NCI-H2107 (cell line): Measurements from ENCODE around the gene PA2G4.

ENCODE experiments used
- DNase-seq: peaks from one replicate; lab custom pipeline; 2025; lab: John Stamatoyannopoulos, UW

Gene PA2G4

DNA sequence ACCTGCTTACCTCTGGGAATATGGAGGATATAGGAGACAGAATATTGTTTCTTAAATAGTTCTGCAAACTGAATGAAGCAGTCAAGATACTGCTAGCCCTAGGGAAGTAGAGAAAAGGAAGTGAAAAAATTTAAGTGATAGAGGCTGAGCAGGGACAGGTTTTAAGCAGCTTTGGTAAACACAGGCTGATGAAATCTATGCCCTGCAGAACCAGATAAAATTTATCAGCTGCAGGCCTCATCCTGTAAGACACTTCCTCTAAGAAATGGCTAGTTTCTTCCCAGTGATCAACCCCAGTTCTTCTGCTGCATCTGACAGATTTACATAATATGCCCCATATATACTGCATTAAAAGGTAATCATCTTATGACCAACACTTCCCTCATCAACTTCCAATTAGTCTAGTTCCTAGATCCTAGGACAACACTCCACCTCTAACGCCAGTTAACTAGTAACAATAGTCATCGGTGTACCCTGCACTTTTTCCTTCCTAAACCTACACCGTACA, 22.4 kb downstream of the PA2G4 start:
- DNase-seq = no peak

- DNase-seq = no peak
These were observed 23.1 kb downstream of the PA2G4 start for GRCh38 chr12:56127485-56127887.

DNA sequence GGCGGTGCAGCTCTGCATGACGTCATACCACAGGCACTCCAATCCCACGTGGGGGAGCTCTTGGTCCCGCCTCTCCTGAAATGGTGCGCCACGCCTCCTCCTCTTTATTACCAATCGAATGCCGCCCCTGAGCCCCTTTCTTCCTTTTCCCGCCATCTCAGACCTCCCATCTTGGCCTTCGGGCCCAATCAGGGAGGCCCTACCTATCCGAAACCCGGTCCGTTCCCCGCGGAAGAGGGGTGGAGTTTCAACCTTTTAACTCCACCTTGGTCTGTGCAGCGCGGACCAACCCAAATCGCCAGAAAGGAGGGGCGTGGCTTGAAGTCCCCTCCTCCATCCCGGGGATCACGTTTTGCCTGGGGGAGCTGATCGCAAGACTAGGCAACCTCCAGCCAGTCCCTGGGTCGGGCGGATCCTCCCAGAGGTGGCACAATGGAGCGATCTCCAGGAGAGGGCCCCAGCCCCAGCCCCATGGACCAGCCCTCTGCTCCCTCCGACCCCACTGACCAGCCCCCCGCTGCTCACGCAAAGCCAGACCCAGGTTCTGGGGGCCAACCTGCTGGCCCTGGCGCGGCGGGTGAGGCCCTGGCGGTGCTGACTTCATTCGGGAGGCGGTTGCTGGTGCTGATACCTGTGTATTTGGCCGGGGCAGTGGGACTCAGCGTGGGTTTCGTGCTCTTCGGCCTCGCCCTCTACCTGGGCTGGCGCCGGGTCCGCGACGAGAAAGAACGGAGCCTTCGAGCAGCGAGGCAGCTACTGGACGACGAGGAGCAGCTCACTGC, 23.7 kb downstream of the PA2G4 start, which contains the start of gene ESYT1:
TSS of gene ESYT1 (plus strand) at position 380 of the 782 bp plus-strand sequence. CDS start at position 433, 53 bp downstream.
- peak; percentile 97 for DNase-seq

DNA sequence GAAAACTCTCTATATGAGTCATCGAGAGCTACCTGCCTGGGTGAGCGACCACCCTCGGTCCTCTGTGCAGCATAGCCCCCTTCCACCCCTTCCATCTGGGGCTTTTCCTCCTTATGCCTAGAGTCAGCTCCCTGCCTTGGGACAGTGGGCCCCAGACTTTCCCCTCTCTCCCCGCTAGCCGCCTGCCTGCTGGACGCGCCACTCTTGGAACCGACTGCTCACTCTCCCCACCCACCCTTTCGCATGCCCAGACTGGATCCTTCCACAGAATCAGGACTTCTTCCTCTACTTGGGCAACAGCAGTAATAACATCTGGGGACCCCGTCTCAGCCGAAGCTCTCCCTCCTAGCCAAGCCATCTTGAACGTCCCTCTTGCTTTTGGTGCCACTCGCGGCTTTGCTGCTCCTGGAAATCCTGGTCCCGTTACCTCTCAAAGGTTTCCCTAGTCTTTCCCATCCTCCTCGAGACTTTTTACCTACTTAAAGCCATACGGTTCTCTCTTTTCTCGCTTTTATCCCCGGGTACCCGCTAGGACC, 24.4 kb downstream of the PA2G4 start:
- DNase-seq = no peak

- no peak for DNase-seq
These were observed 25.0 kb downstream of the PA2G4 start for GRCh38 chr12:56129206-56129941.

DNA sequence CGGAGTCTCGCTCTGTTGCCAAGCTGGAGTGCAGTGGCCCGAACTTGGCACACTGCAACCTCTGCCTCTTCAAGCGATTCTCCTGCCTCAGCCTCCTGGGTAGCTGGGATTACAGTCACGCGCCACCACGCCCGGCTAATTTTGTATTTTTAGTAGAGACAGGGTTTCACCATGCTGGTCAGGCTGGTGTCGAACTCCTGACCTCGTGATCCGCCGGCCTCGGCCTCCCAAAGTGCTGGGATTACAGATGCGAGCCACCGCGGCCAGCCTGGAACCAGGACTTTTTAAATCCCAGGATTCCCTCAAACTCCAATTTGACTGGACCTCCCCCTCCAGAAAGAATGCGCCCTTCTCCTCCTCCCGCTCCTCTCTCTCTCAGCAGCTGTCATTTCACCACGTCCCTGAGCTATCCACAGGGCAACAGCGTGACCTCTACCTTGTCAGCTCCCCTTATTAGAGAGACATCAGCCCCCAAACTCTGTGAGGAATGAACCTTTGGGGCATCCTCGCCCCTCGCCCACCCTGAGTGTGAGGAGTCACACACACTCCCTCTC, 25.7 kb downstream of the PA2G4 start:
- no peak for DNase-seq

DNA sequence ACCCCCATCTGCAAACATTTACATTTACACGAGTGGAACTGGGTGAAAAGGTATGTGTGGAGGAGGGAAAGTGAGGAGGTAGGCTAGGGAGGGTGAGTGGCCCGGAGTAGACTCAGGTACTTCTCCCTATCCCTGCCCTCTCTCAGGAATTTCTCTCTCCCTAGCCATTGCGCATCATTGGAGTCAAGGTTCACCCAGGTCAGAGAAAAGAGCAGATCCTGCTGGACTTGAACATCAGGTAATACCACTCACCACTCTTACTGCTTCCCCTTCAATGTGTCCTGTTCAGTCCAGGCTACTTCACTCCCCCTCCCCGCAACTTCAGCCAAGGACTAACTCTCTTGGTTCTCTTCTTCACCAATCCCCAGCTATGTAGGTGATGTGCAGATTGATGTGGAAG, 26.5 kb downstream of the PA2G4 start:
- DNase-seq = no peak

GRCh38 chr12:56134897-56135296, 30.5 kb downstream of the PA2G4 start:
- no peak for DNase-seq

DNA sequence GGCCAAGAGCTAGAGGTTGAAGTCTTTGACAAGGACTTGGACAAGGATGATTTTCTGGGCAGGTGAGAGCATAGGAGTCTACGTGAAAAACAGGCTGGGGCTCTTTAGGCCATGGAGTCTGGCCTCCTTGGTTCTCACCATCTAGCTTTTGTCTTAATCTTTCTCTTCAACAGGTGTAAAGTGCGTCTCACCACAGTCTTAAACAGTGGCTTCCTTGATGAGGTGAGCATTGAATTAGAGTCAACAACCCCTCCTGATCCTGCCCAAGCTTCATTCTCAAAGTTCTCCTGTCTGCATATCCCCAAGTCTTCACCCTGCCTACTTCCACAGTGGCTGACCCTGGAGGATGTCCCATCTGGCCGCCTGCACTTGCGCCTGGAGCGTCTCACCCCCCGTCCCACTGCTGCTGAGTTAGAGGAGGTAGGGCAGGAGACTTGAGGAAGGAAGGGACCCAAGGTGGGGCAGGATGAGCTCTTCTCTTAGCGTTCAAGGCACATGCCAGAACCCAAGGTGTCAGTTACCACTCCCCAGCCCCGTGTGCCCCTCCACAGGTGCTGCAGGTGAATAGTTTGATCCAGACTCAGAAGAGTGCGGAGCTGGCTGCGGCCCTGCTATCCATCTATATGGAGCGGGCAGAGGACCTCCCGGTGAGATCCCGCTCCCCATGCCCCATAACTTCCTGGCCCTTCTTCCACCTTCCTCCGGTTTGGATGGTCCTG, 33.7 kb downstream of the PA2G4 start:
- DNase-seq = no peak

DNA sequence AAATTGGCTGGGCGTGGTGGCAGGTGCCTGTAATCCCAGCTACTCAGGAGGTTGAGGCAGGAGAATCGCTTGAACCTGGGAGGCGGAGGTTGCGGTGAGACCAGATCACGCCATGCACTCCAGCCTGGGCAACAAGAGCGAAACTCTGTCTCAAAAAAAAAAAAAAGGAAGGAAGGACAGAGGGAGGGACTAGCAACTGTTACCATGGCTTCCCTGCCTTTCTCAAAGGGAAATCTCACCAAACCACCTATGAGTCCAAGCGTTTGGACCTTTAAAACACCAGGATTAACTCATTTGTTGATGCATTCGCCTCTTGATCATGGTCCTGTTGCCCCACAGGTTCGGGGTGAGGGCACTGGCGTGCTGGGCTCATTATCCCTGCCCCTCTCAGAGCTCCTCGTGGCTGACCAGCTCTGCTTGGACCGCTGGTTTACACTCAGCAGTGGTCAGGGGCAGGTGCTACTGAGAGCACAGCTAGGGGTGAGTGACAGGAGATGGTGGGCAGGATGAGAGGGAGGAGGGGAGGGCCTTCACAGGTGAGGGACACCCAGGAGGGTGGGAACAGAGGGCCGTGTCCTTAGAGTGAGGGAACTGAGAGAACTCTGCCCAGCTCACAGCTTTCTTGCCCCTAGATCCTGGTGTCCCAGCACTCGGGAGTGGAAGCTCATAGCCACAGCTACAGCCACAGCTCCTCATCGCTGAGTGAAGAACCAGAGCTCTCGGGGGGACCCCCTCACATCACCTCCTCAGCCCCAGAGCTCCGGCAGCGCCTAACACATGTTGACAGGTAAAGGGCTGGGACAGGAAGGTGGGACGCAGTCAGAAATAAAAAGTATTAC, 37.8 kb downstream of the PA2G4 start:
- no peak for DNase-seq

- no peak for DNase-seq
These were observed 38.9 kb downstream of the PA2G4 start for GRCh38 chr12:56143217-56143616.

DNA sequence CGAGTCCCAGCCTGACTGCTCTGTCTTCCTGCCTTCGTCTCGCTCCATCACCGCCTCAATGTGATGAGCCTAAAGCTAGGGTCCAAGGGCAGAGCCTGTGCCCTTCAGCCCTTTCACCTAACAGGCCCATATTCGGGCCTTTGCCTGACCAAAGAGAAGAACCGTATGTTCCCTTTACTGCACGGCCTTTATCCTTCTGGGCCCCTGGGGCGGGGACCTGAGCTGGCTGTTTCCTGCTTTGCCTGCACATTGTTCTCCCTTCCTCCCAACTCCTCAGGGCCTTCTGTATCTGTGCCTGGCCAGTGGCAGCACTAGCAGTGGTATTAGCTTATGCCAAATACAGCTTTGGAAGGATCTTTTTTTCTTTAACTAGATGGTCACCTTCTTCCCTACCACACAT, 39.5 kb downstream of the PA2G4 start:
- no peak for DNase-seq

DNA sequence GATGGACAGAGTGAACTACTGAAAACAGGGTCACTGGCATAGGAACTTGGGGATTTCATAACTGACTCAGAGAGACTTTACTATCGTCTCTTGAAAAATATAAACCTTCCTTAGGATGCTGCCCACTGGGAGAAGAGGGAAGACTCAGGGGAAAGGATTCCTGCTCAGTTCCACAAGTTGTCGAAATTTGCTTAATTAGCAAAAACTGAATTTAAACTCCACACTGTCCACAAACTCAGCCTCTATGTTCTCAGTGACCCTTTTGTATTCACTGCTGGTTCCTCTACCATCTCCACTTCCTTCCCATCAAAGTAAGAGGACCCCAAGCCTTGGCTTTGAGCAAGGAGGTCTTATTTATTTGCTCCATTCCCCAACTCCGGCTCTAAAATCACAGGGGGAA, 40.9 kb downstream of the PA2G4 start:
- DNase-seq = no peak

DNA sequence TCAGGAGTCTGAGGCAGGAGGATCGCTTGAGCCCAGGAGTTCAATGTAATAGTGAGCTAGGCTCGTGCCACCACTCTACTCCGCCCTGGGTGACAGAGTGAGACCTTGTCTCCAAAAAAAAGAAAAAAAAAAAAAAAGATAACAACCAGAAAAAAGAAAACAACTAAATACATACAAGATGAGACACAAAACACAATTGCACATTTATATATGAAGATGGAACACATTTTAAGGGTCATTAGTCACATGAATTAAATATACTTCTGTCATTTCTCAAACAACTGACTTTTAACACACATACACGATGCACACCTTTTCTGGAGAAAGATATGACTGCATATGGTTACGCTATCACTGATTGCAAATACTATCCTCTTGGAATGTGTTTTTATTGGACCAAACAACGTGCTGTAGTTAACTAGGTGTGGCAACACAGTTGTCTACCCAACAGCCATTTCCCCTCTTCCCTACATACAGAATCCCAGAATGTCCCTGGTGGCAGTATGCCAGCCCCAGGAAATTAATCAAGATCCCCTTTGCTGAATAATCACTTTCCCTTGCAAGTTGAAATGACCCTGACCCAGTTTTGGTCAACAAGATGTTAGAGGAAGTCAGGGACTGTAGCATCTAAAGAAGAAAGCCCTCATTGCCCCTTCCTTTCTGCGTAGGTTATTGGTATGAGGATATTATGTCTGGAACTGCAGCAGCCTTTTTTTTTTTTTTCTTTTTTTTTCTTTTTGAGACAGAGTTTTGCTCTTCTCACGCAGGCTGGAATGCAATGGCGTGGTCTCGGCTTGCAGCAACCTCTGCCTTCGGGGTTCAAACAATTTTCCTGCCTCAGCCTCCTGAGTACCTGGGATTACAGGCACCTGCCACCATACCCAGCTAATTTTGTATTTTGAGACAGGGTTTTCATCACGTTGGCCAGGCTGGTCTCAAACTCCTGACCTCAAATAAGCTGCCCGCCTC, 42.4 kb downstream of the PA2G4 start:
- DNase-seq = no peak

GRCh38 chr12:56150563-56150962, 46.2 kb downstream of the PA2G4 start:
- DNase-seq = no peak

GRCh38 chr12:56151672-56152131, 47.3 kb downstream of the PA2G4 start:
- DNase-seq = no peak

- peak; percentile 88 for DNase-seq
These were observed 47.9 kb downstream of the PA2G4 start, which contains the start of gene MYL6B for GRCh38 chr12:56152132-56152755. Gene MYL6B (plus strand): TSS chr12:56152587. CDS start chr12:56153919, 1,332 bp downstream.

GRCh38 chr12:56152756-56153677, 48.7 kb downstream of the PA2G4 start:
- no peak for DNase-seq
